PC-9 (cell line): ENCODE data around the gene TXNDC2.

Experiments used
- EZH2 ChIP-seq: fragments of 200-600 bp; sonication (generic); IDR thresholded peaks from 2 replicates; pipeline ENCODE4 v1.8.0; 2017; ENCODE audit warnings: antibody characterized with exemption, low read depth
- TF ChIP-seq, protein P1 (sequence below): fragments of 200-600 bp; sonication (generic); conservative IDR thresholded peaks from 2 replicates; pipeline ENCODE4 v1.6.1; 2017; ENCODE audit warnings: mixed run types, antibody characterized with exemption, mild to moderate bottlenecking, moderate library complexity

GRCh38 chr18:9868857-9869714 lies 16.7 kb upstream of the TXNDC2 start:
- TF ChIP-seq, protein P1, sequence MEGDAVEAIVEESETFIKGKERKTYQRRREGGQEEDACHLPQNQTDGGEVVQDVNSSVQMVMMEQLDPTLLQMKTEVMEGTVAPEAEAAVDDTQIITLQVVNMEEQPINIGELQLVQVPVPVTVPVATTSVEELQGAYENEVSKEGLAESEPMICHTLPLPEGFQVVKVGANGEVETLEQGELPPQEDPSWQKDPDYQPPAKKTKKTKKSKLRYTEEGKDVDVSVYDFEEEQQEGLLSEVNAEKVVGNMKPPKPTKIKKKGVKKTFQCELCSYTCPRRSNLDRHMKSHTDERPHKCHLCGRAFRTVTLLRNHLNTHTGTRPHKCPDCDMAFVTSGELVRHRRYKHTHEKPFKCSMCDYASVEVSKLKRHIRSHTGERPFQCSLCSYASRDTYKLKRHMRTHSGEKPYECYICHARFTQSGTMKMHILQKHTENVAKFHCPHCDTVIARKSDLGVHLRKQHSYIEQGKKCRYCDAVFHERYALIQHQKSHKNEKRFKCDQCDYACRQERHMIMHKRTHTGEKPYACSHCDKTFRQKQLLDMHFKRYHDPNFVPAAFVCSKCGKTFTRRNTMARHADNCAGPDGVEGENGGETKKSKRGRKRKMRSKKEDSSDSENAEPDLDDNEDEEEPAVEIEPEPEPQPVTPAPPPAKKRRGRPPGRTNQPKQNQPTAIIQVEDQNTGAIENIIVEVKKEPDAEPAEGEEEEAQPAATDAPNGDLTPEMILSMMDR, result no peak
- TF ChIP-seq EZH2, result no peak
